Breast epithelium (tissue), 3 donors: Measurements from ENCODE around the gene IRAK1.

ENCODE experiments used
- CTCF ChIP-seq, 3 donors: fragments of 450-650 bp; IDR thresholded peaks; one replicate each; pipeline ENCODE4 v1.5.1; 2016 to 2017; ENCODE audit warnings: antibody characterized with exemption in 3 of 3, mild to moderate bottlenecking in 3 of 3, moderate library complexity in 3 of 3
- POLR2AphosphoS5 ChIP-seq, 3 donors: sonication (generic); formaldehyde crosslinking; IDR thresholded peaks; one replicate each; pipeline ENCODE4 v1.6.1; 2017; ENCODE audit warnings: antibody characterized with exemption in 3 of 3

- TF ChIP-seq POLR2AphosphoS5 (IDR thresholded peaks at IDR 0.05) (no peak), CTCF (IDR thresholded peaks at IDR 0.05) (no peak)
Measured at GRCh38 chrX:153967536-153968224, 52.0 kb downstream of the IRAK1 start.
